GM21723 (cell line): ENCODE data around the gene DAP3.
"Not testable (repeated sequence)": the region's sequence is repeated elsewhere in the genome, so short reads cannot be mapped to it uniquely, and the experiment has no call there.

Experiments
- ATAC-seq: cut with Tn5 transposase; IDR thresholded peaks from one replicate; pipeline ENCODE4 v1.9.1; 2021; ENCODE audit warnings: mild to moderate bottlenecking, moderate library complexity; ENCODE audit not compliant: unreplicated experiment

DAP3 gene

GRCh38 chr1:155689081-155689607 is at the start of gene DAP3:
Gene DAP3, plus strand, starts transcription at chr1:155689091. Its CDS starts 20,689 bp downstream, at chr1:155709780.
- not testable (repeated sequence) for ATAC-seq

GRCh38 chr1:155640367-155640766 is 48.5 kb upstream of the DAP3 start:
- no peak for ATAC-seq

- not testable (repeated sequence) for ATAC-seq
Observed at GRCh38 chr1:155642559-155643180, 46.2 kb upstream of the DAP3 start.

- no peak for ATAC-seq
Observed at GRCh38 chr1:155643230-155643629, 45.7 kb upstream of the DAP3 start.

- no peak for ATAC-seq
Observed at GRCh38 chr1:155645034-155645598, 43.8 kb upstream of the DAP3 start.

- no peak for ATAC-seq
Observed at GRCh38 chr1:155645648-155646047, 43.2 kb upstream of the DAP3 start.

GRCh38 chr1:155646307-155646706 is 42.6 kb upstream of the DAP3 start:
- no peak for ATAC-seq

GRCh38 chr1:155648207-155649147 is 40.4 kb upstream of the DAP3 start:
- no peak for ATAC-seq

GRCh38 chr1:155649676-155650075 is 39.2 kb upstream of the DAP3 start:
- no peak for ATAC-seq

GRCh38 chr1:155650231-155650757 is 38.6 kb upstream of the DAP3 start:
- no peak for ATAC-seq

GRCh38 chr1:155651861-155652661 is 36.8 kb upstream of the DAP3 start:
- no peak for ATAC-seq

GRCh38 chr1:155652951-155653350 is 35.9 kb upstream of the DAP3 start:
- no peak for ATAC-seq

GRCh38 chr1:155657463-155657862 is 31.4 kb upstream of the DAP3 start:
- ATAC-seq, result no peak

GRCh38 chr1:155661239-155661638 is 27.7 kb upstream of the DAP3 start:
- ATAC-seq, result not testable (repeated sequence)

- ATAC-seq, result no peak
Observed at GRCh38 chr1:155669233-155670162, 19.4 kb upstream of the DAP3 start.

- ATAC-seq, result no peak
Observed at GRCh38 chr1:155671750-155672149, 17.1 kb upstream of the DAP3 start.

- no peak for ATAC-seq
Observed at GRCh38 chr1:155673003-155673402, 15.9 kb upstream of the DAP3 start.

- no peak for ATAC-seq
Observed at GRCh38 chr1:155678027-155678426, 10.9 kb upstream of the DAP3 start.

- not testable (repeated sequence) for ATAC-seq
Observed at GRCh38 chr1:155678992-155679391, 9.9 kb upstream of the DAP3 start.
